ENCODE data around the gene GPS1. TPM values are rescaled to one million over a fixed set of nuclear protein-coding genes. Genes with fewer than 3 reads are reported as not detected.
A peak's percentile ranks its signal among the peaks of the same experiment; 100 is the strongest.

Gene GPS1
- total and polyA plus RNA-seq, 2 of the 4 experiments (the other 2 are of a cell fraction): 157 to 181 TPM

- POLR2A ChIA-PET (ENCODE audit: unreplicated experiment): no interaction called here
- intact Hi-C loops (cut with micrococcal nuclease): no loop called here
- H2AK9ac ChIP-seq (replicated peaks; ENCODE audit: low read depth, low read length, poor library complexity): no peak overlapping the region
Measured at GRCh38 chr17:82076785-82077591, 25.3 kb downstream of the GPS1 start.

More at GRCh38 chr17:82076785-82077591, 25.3 kb downstream of the GPS1 start:
- dilution Hi-C loops (cut with HindIII; ENCODE audit: low sequenced_read_pairs, unreplicated experiment) (no loop called here), in situ Hi-C loops (cut with MboI; ENCODE audit: low sequenced_read_pairs) (no loop called here)
- CTCF ChIA-PET: no interaction called here
- Histone ChIP-seq H2BK20ac (ENCODE audit: low read depth, low read length) (no peak overlapping the region), H3K4me3 (ENCODE audit: insufficient read depth, low read depth, low read length) (no peak overlapping the region), H2AK5ac (ENCODE audit: low read depth, low read length) (no peak overlapping the region), H3K4ac (ENCODE audit: low read depth, low read length) (no peak overlapping the region), H2BK15ac (ENCODE audit: low read depth, low read length) (no peak overlapping the region), H3K9me1 (ENCODE audit: insufficient read depth, low read length) (no peaks in the 10 kb centered on the region), H2BK5ac (ENCODE audit: low read depth, low read length, poor library complexity, severe bottlenecking) (no peak overlapping the region), H2BK120ac (ENCODE audit: low read depth, low read length) (no peak overlapping the region), H3K9ac (ENCODE audit: low read depth, low read length) (no peak overlapping the region), H3K36me3 (ENCODE audit: control insufficient read depth, insufficient read depth, low read length) (peaks cover 29% of the 10 kb centered on the region), H3K4me2 (ENCODE audit: low read depth, low read length) (no peak overlapping the region), H4K8ac (ENCODE audit: low read depth in 2 of 2, low read length in 2 of 2) (no peak overlapping the region), H3K23ac (ENCODE audit: low read depth, low read length) (no peak overlapping the region), H3K18ac (ENCODE audit: low read depth, low read length) (no peak overlapping the region), H4K5ac (ENCODE audit: low read depth, low read length) (no peak overlapping the region), H3K56ac (ENCODE audit: extremely low read depth, insufficient read depth, low read length) (no peak overlapping the region), H2AFZ (replicated peaks; ENCODE audit: low read length, poor library complexity) (no peak overlapping the region), H3K27me3 (ENCODE audit: control insufficient read depth, insufficient read depth, low read length) (no peaks in the 10 kb centered on the region), H4K20me1 (ENCODE audit: insufficient read depth, low read length) (no peaks in the 10 kb centered on the region; the same call in 1 of the 2 replicates), H3K27ac (ENCODE audit: insufficient read depth, low read length) (no peak overlapping the region), H3K79me1 (ENCODE audit: low read depth in 1 of 2, low read length in 2 of 2) (no peaks in the 10 kb centered on the region), H4K91ac (ENCODE audit: insufficient read depth, low read depth, low read length) (no peak overlapping the region), H3K4me1 (ENCODE audit: control insufficient read depth, insufficient read depth, low read length) (no peaks in the 10 kb centered on the region), H3K9me3 (ENCODE audit: control insufficient read depth, insufficient read depth, low read length) (no peaks in the 10 kb centered on the region), H3K14ac (replicated peaks; ENCODE audit: low read depth, low read length) (no peak overlapping the region)
- no peak for DNase-seq
- ATAC-seq (ENCODE audit: low read depth): peak; percentile 52; the same call in 1 of the 2 replicates
- WGBS, 2 experiments (ENCODE audit: extremely low coverage in 2 of 2, insufficient read length in 1 of 2): 63% methylated on average over 8 of the region's 21 CpGs; no CpG with 5 or more reads in 1 of the 2 experiments
- TF ChIP-seq POLR2A (IDR thresholded peaks at IDR 0.05; ENCODE audit: low read depth, low read length): no peak
- TF ChIP-seq, protein P1, sequence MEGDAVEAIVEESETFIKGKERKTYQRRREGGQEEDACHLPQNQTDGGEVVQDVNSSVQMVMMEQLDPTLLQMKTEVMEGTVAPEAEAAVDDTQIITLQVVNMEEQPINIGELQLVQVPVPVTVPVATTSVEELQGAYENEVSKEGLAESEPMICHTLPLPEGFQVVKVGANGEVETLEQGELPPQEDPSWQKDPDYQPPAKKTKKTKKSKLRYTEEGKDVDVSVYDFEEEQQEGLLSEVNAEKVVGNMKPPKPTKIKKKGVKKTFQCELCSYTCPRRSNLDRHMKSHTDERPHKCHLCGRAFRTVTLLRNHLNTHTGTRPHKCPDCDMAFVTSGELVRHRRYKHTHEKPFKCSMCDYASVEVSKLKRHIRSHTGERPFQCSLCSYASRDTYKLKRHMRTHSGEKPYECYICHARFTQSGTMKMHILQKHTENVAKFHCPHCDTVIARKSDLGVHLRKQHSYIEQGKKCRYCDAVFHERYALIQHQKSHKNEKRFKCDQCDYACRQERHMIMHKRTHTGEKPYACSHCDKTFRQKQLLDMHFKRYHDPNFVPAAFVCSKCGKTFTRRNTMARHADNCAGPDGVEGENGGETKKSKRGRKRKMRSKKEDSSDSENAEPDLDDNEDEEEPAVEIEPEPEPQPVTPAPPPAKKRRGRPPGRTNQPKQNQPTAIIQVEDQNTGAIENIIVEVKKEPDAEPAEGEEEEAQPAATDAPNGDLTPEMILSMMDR (conservative IDR thresholded peaks at IDR 0.05; ENCODE audit: low read depth, low read length): no peak
- TF ChIP-seq RAD21 (IDR thresholded peaks at IDR 0.05; ENCODE audit: low read length): no peak
- BruUV-seq (replicated peaks): no TSS peak

All from IMR-90 (cell line).